Right cardiac atrium (tissue), 5 donors: ENCODE results near the gene GXYLT1. TPM values are rescaled to one million over a fixed set of nuclear protein-coding genes. Genes with fewer than 3 reads are reported as not detected.
"Not testable (repeated sequence)": the region's sequence is repeated elsewhere in the genome, so short reads cannot be mapped to it uniquely, and the experiment has no call there.

Experiments used
- ATAC-seq, 2 donors: fragments of 200-7000 bp; cut with Tn5 transposase; one replicate each; pipeline versions ENCODE4 v1.8.0 to v1.9.1; 2020; ENCODE audit warnings: moderate library complexity in 2 of 2, mild to moderate bottlenecking in 1 of 2
- DNase-seq, 3 donors: peaks; one replicate each; pipeline ENCODE4 v3.0.0-alpha.2; 2020
- H3K27ac ChIP-seq: one replicate; pipeline ENCODE4 v1.5.1; 2013; ENCODE audit warnings: mild to moderate bottlenecking, low read length, control low read depth, moderate library complexity
- H3K27me3 ChIP-seq: one replicate; pipeline ENCODE4 v1.6.1; 2013; ENCODE audit not compliant: control insufficient read depth, insufficient read depth
- H3K4me1 ChIP-seq: one replicate; pipeline ENCODE4 v1.6.1; 2013; ENCODE audit warnings: low read length; ENCODE audit not compliant: control insufficient read depth, insufficient read depth
- H3K4me3 ChIP-seq: one replicate; pipeline ENCODE4 v1.5.1; 2013; ENCODE audit warnings: low read length, control low read depth
- H3K9me3 ChIP-seq: one replicate; pipeline ENCODE4 v1.6.1; 2013; ENCODE audit warnings: low read length; ENCODE audit not compliant: control insufficient read depth
- WGBS: extraction: QIAGEN DNeasy Blood & Tissue Kit; methylation state at CpG from one replicate; pipeline ENCODE4 v1.1.7; 2013; 5-methylcytosine and 5-hydroxymethylcytosine counted together
- intact Hi-C, 4 donors: fragments of 100-400 bp; cut with DNase I; formaldehyde crosslinking; loops; one replicate each; pipeline versions ENCODE4 v1.11.0 to v1.14.0; 2022 to 2023
- polyA plus RNA-seq: library from polyadenylated mRNA; stranded (reverse); fragments of 200-250 nt; gene quantifications from one replicate; pipeline ENCODE4 v1.2.3, GENCODE V29; 2013
- total RNA-seq, 4 donors: library from RNA; stranded (reverse); fragmentation: NEBNext Ultra II Directional; extraction: Animal tissue kit (Norgen Biotek cat#: 25700); gene quantifications; one replicate each; pipeline ENCODE4 v1.2.1, GENCODE V29; 2021
- donor health status: healthy with polysubstance abuse.
- donor health status: DM: no; HTN: yes; CAD: no.
- donor health status: DM: no; HTN: no; CAD: no.
- donor health status: DM: no; HTN: yes; CAD: no; lungs with severe emphysema.
- donor health status: DM: yes; HTN: yes; CAD: no.

GXYLT1 gene
- total and polyA plus RNA-seq, 5 donors, result 2.0 to 8.2 (median 6.1) TPM

- no peak overlapping the region for H3K4me3 ChIP-seq
- no peak overlapping the region for H3K27ac ChIP-seq
- no peak for DNase-seq
- whole genome bisulfite sequencing, result 84% methylated on average over 1 of the region's 1 CpG
- ATAC-seq, result no peak
- no peaks in the 10 kb centered on the region for H3K27me3 ChIP-seq
- H3K4me1 ChIP-seq, result peaks cover 4% of the 10 kb centered on the region
- H3K9me3 ChIP-seq, result no peaks in the 10 kb centered on the region
- intact Hi-C loops, result loop anchor here in 1 of 4 donors (5.0 kb wide), 1 partner anchor 205 kb away; no protein-coding TSS in a partner anchor
Observed at GRCh38 chr12:42126963-42127362, 17.7 kb downstream of the GXYLT1 start.

- Histone ChIP-seq H3K4me1 (peaks cover 1% of the 10 kb centered on the region), H3K27me3 (no peaks in the 10 kb centered on the region), H3K27ac (no peak overlapping the region), H3K9me3 (no peaks in the 10 kb centered on the region), H3K4me3 (no peak overlapping the region)
- ATAC-seq (no peak), DNase-seq (no peak)
- 62% methylated on average over 1 of the region's 1 CpG for WGBS
- intact Hi-C loops, result loop anchor here in 1 of 4 donors (5.0 kb wide), 1 partner anchor 207 kb away; no protein-coding TSS in a partner anchor
Observed at GRCh38 chr12:42125388-42125767, 19.3 kb downstream of the GXYLT1 start.

- intact Hi-C loops, result loop anchor here in 1 of 4 donors (5.0 kb wide), 1 partner anchor 207 kb away; no protein-coding TSS in a partner anchor
Observed at GRCh38 chr12:42124764-42125387, 19.8 kb downstream of the GXYLT1 start.

GRCh38 chr12:42119085-42119633 is 25.5 kb downstream of the GXYLT1 start:
- WGBS, result 67% methylated on average over 2 of the region's 2 CpGs
- intact Hi-C loops, result no loop called here
- ATAC-seq, result no peak

More at GRCh38 chr12:42124764-42125387, 19.8 kb downstream of the GXYLT1 start:
- no peak for ATAC-seq
- DNase-seq, result no peak
- no peaks in the 10 kb centered on the region for H3K9me3 ChIP-seq
- peaks cover 1% of the 10 kb centered on the region for H3K4me1 ChIP-seq
- WGBS, result 41% methylated on average over 5 of the region's 5 CpGs
- H3K27me3 ChIP-seq, result no peaks in the 10 kb centered on the region
- no peak overlapping the region for H3K4me3 ChIP-seq
- no peak overlapping the region for H3K27ac ChIP-seq

GRCh38 chr12:42118136-42118879 is 26.4 kb downstream of the GXYLT1 start:
- no peaks in the 10 kb centered on the region for H3K4me1 ChIP-seq
- intact Hi-C loops, result no loop called here
- H3K27ac ChIP-seq, result no peak overlapping the region
- DNase-seq, result no peak
- H3K27me3 ChIP-seq, result no peaks in the 10 kb centered on the region
- no peak overlapping the region for H3K4me3 ChIP-seq
- H3K9me3 ChIP-seq, result no peaks in the 10 kb centered on the region
- ATAC-seq, result no peak
- 78% methylated on average over 5 of the region's 5 CpGs for WGBS

More at GRCh38 chr12:42119085-42119633, 25.5 kb downstream of the GXYLT1 start:
- no peaks in the 10 kb centered on the region for H3K27me3 ChIP-seq
- no peaks in the 10 kb centered on the region for H3K9me3 ChIP-seq
- no peaks in the 10 kb centered on the region for H3K4me1 ChIP-seq
- no peak overlapping the region for H3K27ac ChIP-seq
- no peak overlapping the region for H3K4me3 ChIP-seq
- no peak for DNase-seq

- ATAC-seq, result no peak
- Histone ChIP-seq H3K9me3 (no peaks in the 10 kb centered on the region), H3K4me1 (no peaks in the 10 kb centered on the region), H3K4me3 (no peak overlapping the region), H3K27me3 (no peaks in the 10 kb centered on the region), H3K27ac (no peak overlapping the region)
- DNase-seq, result no peak
- intact Hi-C loops, result no loop called here
- WGBS, result 69% methylated on average over 3 of the region's 3 CpGs
Observed at GRCh38 chr12:42109031-42109430, 35.6 kb downstream of the GXYLT1 start.

- intact Hi-C loops, H3K4me3 ChIP-seq, H3K27me3 ChIP-seq, H3K4me1 ChIP-seq, H3K27ac ChIP-seq, H3K9me3 ChIP-seq, ATAC-seq, DNase-seq: not testable (repeated sequence)
- 98% methylated on average over 4 of the region's 4 CpGs for WGBS
Observed at GRCh38 chr12:42106791-42107190, 37.9 kb downstream of the GXYLT1 start.

GRCh38 chr12:42104784-42105183 is 39.9 kb downstream of the GXYLT1 start:
- no peaks in the 10 kb centered on the region for H3K27me3 ChIP-seq
- H3K27ac ChIP-seq, result no peak overlapping the region
- H3K4me3 ChIP-seq, result no peak overlapping the region
- WGBS, result 85% methylated on average over 1 of the region's 1 CpG
- no peak for ATAC-seq
- intact Hi-C loops, result no loop called here
- DNase-seq, result no peak
- no peaks in the 10 kb centered on the region for H3K4me1 ChIP-seq
- H3K9me3 ChIP-seq, result no peaks in the 10 kb centered on the region

- no peak overlapping the region for H3K4me3 ChIP-seq
- DNase-seq (no peak), ATAC-seq (no peak)
- H3K27ac ChIP-seq, result no peak overlapping the region
- no peaks in the 10 kb centered on the region for H3K27me3 ChIP-seq
- intact Hi-C loops, result no loop called here
- H3K4me1 ChIP-seq, result no peaks in the 10 kb centered on the region
- H3K9me3 ChIP-seq, result no peaks in the 10 kb centered on the region
Observed at GRCh38 chr12:42104087-42104486, 40.6 kb downstream of the GXYLT1 start.

GRCh38 chr12:42103155-42103554 is 41.5 kb downstream of the GXYLT1 start:
- WGBS, result 93% methylated on average over 4 of the region's 4 CpGs
- intact Hi-C loops, result no loop called here
- Histone ChIP-seq H3K9me3 (no peaks in the 10 kb centered on the region), H3K4me1 (no peaks in the 10 kb centered on the region), H3K27ac (no peak overlapping the region), H3K4me3 (no peak overlapping the region), H3K27me3 (no peaks in the 10 kb centered on the region)
- DNase-seq (no peak), ATAC-seq (no peak)

GRCh38 chr12:42102720-42103119 is 42.0 kb downstream of the GXYLT1 start:
- no peaks in the 10 kb centered on the region for H3K27me3 ChIP-seq
- intact Hi-C loops, result no loop called here
- WGBS, result 99% methylated on average over 3 of the region's 3 CpGs
- H3K27ac ChIP-seq, result no peak overlapping the region
- ATAC-seq (no peak), DNase-seq (no peak)
- no peaks in the 10 kb centered on the region for H3K9me3 ChIP-seq
- H3K4me1 ChIP-seq, result no peaks in the 10 kb centered on the region
- H3K4me3 ChIP-seq, result no peak overlapping the region
